Coronary artery (tissue), 2 donors: Measurements from ENCODE around the gene SYCE3.
"Not testable (repeated sequence)": the region's sequence is repeated elsewhere in the genome, so short reads cannot be mapped to it uniquely, and the experiment has no call there.

Experiments used
- DNase-seq: peaks from one replicate; pipeline ENCODE4 v3.0.0-alpha.2; 2017; ENCODE audit warnings: low spot score
- H3K27ac ChIP-seq, 2 donors: fragments of 200-600 bp; sonication (generic); one replicate each; pipeline ENCODE4 v1.5.1; 2016 to 2019
- H3K4me3 ChIP-seq: fragments of 200-600 bp; sonication (generic); 2 replicates; pipeline ENCODE4 v1.5.1; 2016; ENCODE audit warnings: mild to moderate bottlenecking, moderate library complexity
- CTCF ChIP-seq: fragments of 200-600 bp; sonication (generic); IDR thresholded peaks from one replicate; pipeline ENCODE4 v1.5.1; 2019; ENCODE audit warnings: antibody characterized with exemption

The SYCE3 gene

GRCh38 chr22:50608996-50609395 is 46.3 kb upstream of the SYCE3 start:
- H3K4me3 ChIP-seq = no peak overlapping the region
- H3K27ac ChIP-seq = no peak overlapping the region
- TF ChIP-seq CTCF = no peak
- DNase-seq = no peak

GRCh38 chr22:50608058-50608840 is 45.5 kb upstream of the SYCE3 start:
- H3K27ac ChIP-seq, H3K4me3 ChIP-seq, DNase-seq: not testable (repeated sequence)

DNA sequence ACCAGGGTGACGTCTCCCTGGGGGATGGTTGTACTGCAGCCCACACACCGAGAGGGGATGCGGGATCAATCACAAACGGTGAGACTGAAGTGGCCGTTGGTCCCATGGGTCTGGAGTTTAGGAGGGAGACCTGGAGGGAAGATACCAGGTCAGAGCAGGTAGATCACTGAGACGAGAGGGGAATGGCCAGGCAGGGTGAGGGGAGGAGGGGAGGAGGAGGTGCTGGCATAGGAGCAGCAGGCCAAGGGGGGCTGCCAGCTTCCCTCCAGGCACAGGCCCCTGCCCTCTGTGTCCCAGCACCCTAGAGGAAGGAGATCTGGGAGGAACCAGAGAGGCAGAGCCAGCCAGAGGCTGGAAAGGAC is 44.9 kb upstream of the SYCE3 start:
- no peak for TF ChIP-seq CTCF
- H3K27ac ChIP-seq = no peak overlapping the region
- no peak for DNase-seq
- no peak overlapping the region for H3K4me3 ChIP-seq

DNA sequence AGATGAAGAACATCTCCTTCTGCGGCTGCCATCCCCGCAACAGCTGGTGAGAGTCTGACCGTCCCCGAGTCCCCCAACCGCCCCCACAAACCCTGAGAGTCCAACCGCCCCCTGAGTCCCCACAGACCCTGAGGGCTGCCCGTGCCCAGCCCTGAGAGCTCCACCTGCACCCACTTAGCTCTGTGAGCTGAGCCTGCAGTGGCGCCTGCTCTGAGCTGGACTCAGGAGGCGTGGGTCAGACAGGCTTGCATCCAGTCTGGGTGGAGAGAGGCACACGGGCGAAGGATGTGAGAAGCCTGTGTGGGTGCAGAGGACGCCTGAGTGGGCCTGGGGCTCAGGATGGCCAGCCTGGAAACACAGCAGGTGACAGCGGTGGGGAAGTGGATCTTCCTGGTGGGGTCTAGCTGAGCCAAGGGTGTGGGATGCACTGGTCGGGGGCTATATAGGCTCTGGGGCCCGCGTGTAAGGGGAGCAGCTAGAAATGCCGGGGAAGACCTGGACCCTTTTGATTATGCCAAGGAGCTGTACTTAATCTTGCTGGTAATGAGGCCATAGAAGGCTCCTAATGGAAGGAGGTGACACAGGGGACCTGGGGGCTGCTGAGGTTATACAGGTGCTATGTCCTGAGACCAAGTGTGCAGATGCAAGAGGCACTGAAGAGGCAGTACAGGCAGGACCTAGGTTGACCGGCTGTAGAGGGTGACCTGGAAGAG is 44.4 kb upstream of the SYCE3 start:
- no peak for TF ChIP-seq CTCF
- Histone ChIP-seq H3K4me3 (no peak overlapping the region), H3K27ac (no peak overlapping the region)
- no peak for DNase-seq

- Histone ChIP-seq H3K27ac (no peak overlapping the region), H3K4me3 (no peak overlapping the region)
- no peak for TF ChIP-seq CTCF
- no peak for DNase-seq
Observed at GRCh38 chr22:50606165-50606945, 43.6 kb upstream of the SYCE3 start.

- Histone ChIP-seq H3K27ac (no peak overlapping the region), H3K4me3 (no peak overlapping the region)
- TF ChIP-seq CTCF = no peak
- no peak for DNase-seq
Observed at GRCh38 chr22:50605613-50606074, 42.9 kb upstream of the SYCE3 start.

- DNase-seq = no peak
- Histone ChIP-seq H3K4me3 (no peak overlapping the region), H3K27ac (no peak overlapping the region)
- TF ChIP-seq CTCF = no peak
Observed at GRCh38 chr22:50605002-50605612, 42.4 kb upstream of the SYCE3 start.
